HG03139 (cell line): Measurements from ENCODE around the gene C1GALT1.
"Not testable (repeated sequence)": the region's sequence is repeated elsewhere in the genome, so short reads cannot be mapped to it uniquely, and the experiment has no call there.

Experiments
- ATAC-seq: cut with Tn5 transposase; IDR thresholded peaks from one replicate; pipeline ENCODE4 v1.9.1; 2021; ENCODE audit not compliant: unreplicated experiment

Gene C1GALT1

GRCh38 chr7:7199592-7199991 is 17.2 kb downstream of the C1GALT1 start:
- ATAC-seq: not testable (repeated sequence)

GRCh38 chr7:7200255-7200654 is 17.9 kb downstream of the C1GALT1 start:
- ATAC-seq: not testable (repeated sequence)

GRCh38 chr7:7201578-7202374 is 19.4 kb downstream of the C1GALT1 start:
- ATAC-seq: peak; percentile 99

DNA sequence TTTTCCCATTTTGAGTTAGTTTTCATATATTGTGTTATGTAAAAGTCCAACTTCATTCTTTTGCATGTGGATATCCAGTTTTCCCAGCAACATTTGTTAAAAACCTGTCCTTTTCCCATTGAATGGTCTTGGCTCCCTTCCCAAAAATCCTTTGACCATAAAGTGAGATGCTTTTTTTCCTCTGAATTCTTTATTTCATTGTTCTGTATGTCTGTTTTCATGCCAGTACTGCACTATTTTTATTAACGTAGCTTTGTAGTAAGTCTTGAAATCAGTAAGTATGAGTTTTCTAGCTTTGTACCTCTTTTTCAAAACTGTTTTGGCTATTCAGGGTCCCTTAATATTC is 20.0 kb downstream of the C1GALT1 start:
- no peak for ATAC-seq

- no peak for ATAC-seq
These were observed 21.6 kb downstream of the C1GALT1 start for GRCh38 chr7:7203813-7204575.

GRCh38 chr7:7207876-7208275 is 25.5 kb downstream of the C1GALT1 start:
- no peak for ATAC-seq

- ATAC-seq: no peak
These were observed 26.2 kb downstream of the C1GALT1 start for GRCh38 chr7:7208520-7208919.

GRCh38 chr7:7209412-7210050 is 27.2 kb downstream of the C1GALT1 start:
- no peak for ATAC-seq

- ATAC-seq: no peak
These were observed 28.3 kb downstream of the C1GALT1 start for GRCh38 chr7:7210475-7211237.

- no peak for ATAC-seq
These were observed 30.3 kb downstream of the C1GALT1 start for GRCh38 chr7:7212612-7213011.

GRCh38 chr7:7214398-7215347 is 32.3 kb downstream of the C1GALT1 start:
- no peak for ATAC-seq

DNA sequence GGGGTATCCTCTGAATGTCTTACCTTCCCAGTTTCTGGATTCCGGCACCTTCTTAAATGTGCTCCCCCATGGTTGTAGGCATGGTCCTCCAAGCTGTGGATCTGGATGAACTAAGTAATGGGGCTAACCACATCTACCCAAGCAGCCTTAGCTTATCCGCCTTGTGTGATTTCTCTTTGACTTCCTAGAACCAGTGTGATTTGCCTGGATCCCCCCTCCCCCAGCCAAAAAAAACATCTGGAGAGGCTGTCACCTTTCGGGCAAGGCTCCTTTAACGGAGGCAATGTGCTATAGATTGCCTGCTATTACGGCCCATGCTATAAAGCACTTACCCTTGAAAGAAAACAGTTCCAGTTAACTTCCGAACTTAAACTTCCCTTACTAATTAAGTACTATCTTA is 33.9 kb downstream of the C1GALT1 start:
- ATAC-seq: no peak

DNA sequence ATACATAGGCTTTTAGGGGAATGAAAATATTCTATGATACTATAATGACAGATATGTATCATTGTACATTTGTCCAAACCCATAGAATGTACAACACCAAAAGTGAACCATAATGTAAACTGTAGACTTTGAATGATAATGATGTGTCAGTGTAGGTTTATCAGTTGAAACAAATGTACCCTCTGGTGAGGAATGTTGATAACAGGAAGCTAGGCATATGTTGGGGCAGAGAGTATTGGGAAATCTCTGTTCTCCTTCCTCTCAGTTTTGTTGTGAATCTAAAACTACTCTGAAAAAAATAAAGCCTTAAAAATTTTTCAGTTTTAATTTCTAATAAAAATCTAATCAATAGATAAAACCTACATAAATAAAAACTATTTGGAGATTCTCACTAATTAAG is 36.9 kb downstream of the C1GALT1 start:
- no peak for ATAC-seq

DNA sequence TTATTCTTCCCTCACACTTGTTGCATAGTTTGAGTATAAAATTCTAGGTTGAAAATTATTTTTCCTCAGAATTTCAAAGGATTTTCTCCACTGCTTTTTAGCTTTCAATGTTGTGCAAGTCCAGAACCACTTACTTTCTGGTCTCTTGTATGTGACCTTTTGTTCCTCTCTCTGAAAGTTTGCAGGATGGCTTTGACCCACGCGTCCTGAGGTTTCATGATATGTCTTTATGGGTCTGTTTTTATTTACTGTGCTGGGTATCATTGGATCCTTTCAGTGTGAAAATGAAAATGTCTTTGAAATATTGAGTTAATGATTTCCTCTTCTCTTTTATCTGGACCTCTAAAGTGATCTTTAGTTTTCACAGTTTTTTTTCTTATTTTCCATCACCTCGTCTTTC is 38.5 kb downstream of the C1GALT1 start:
- no peak for ATAC-seq

GRCh38 chr7:7221599-7222038 is 39.3 kb downstream of the C1GALT1 start:
- no peak for ATAC-seq

DNA sequence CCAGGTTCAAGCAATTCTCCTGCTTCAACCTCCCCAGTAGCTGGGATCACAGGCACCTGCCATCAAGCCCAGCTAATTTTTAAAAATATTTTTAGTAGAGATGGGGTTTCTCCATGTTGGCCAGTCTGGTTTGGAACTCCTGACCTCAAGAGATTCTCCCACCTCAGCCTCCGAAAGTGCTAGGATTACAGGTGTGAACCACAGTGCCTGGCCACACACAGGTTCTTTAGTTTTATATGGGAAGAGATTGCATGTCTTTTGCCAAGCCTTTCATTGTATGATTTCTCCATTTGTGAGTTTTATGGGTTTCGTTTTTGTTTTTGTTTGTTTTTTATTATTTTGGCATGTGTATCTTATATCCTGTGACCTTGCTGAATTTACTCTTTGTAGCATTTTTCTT is 40.9 kb downstream of the C1GALT1 start:
- no peak for ATAC-seq

DNA sequence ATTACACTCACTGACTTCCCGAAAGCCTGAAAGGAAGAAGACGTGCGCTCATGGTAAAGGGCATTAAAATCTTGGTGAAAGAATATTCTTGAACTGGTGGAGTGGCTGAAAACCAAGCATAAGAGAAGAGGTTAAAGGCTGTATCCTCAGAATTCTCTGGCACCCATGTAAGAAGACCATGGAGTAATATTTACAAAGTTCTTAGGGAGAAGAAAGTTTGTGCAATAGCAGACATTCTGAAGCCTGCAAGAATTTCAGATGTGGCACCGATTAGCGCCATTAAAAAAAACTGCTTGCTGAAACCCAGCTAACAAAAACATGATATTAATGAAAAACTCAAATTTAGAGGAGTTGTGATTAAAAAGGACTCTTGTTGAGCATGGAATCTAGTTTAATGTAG is 44.1 kb downstream of the C1GALT1 start:
- ATAC-seq: no peak

DNA sequence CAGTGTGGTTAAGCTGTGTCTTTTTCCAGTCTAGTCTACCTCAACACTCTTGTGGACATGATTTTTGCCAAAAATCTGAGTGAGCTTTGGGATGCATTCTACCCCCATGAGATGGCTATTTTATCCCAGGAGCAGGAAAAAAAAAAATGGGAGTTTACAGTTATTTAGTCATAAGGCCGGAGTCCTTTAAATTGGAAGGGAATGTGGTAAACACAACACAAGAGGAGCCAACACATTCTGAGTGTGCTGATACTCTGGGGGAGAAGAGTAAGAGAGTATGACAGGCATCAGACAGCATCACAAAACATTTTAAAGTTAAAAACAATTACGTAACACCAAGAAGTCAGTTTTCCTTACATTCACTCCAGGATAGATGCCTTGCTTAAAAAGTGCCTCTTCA is 46.1 kb downstream of the C1GALT1 start:
- no peak for ATAC-seq

GRCh38 chr7:7228967-7229366 is 46.6 kb downstream of the C1GALT1 start:
- ATAC-seq: no peak

GRCh38 chr7:7231000-7231399 is 48.7 kb downstream of the C1GALT1 start:
- no peak for ATAC-seq
